Keratinocyte (primary cell): ENCODE data around the gene CCDC157. TPM values are rescaled to one million over a fixed set of nuclear protein-coding genes. Genes with fewer than 3 reads are reported as not detected.
"Not testable (repeated sequence)": the region's sequence is repeated elsewhere in the genome, so short reads cannot be mapped to it uniquely, and the experiment has no call there.

Experiments
- DNase-seq: peaks from one replicate; pipeline ENCODE4 v3.0.0-alpha.2; 2011; ENCODE audit warnings: low read depth, missing footprints, low spot score
- FAIRE-seq: peaks from 2 replicates; lab custom pipeline; 2011; peaks lifted over from hg19 to GRCh38; lab: Jason Lieb, UNC
- H2AFZ ChIP-seq: 2 replicates; pipeline ENCODE4 v1.6.0; 2012; ENCODE audit warnings: low read length, control low read depth, inconsistent platforms; ENCODE audit not compliant: control insufficient read depth
- H3K27ac ChIP-seq: 2 replicates; pipeline ENCODE4 v1.5.1; 2011; ENCODE audit warnings: low read length; ENCODE audit not compliant: control insufficient read depth, insufficient read depth
- H3K27me3 ChIP-seq: 3 replicates; pipeline ENCODE4 v1.6.0; 2011; ENCODE audit warnings: low read length; ENCODE audit not compliant: control insufficient read depth, insufficient read depth; ENCODE audit errors: extremely low read depth
- H3K36me3 ChIP-seq, 2 experiments: 2 replicates in 1 of 2; 3 replicates in 1 of 2; pipeline ENCODE4 v1.5.1; 2011; ENCODE audit warnings: low read length in 2 of 2, mild to moderate bottlenecking in 1 of 2; ENCODE audit not compliant: control insufficient read depth in 2 of 2, insufficient read depth in 2 of 2; ENCODE audit errors: extremely low read depth in 1 of 2
- H3K4me1 ChIP-seq: 3 replicates; pipeline ENCODE4 v1.5.1; 2011; ENCODE audit warnings: low read length; ENCODE audit not compliant: control insufficient read depth, insufficient read depth; ENCODE audit errors: extremely low read depth
- H3K4me2 ChIP-seq: 3 replicates; pipeline ENCODE4 v1.6.0; 2011; ENCODE audit warnings: low read depth, low read length; ENCODE audit not compliant: control insufficient read depth, insufficient read depth; ENCODE audit errors: extremely low read depth
- H3K4me3 ChIP-seq, 3 experiments: fragments of 200-600 bp in 1 of 3; sonication (generic) in 1 of 3; 2 replicates in 2 of 3; 3 replicates in 1 of 3; pipeline ENCODE4 v1.5.1; 2011 to 2016; ENCODE audit warnings: low read length in 3 of 3, mild to moderate bottlenecking in 3 of 3, control low read depth in 2 of 3, inconsistent platforms in 1 of 3, low read depth in 1 of 3, mixed read lengths in 1 of 3, mixed run types in 1 of 3, moderate library complexity in 1 of 3; ENCODE audit not compliant: control insufficient read depth in 2 of 3, insufficient read depth in 2 of 3; ENCODE audit errors: extremely low read depth in 1 of 3
- H3K79me2 ChIP-seq: 2 replicates; pipeline ENCODE4 v1.6.0; 2012; ENCODE audit warnings: low read length; ENCODE audit not compliant: control insufficient read depth, insufficient read depth
- H3K9ac ChIP-seq: 3 replicates; pipeline ENCODE4 v1.6.0; 2011; ENCODE audit warnings: low read length; ENCODE audit not compliant: control insufficient read depth, insufficient read depth; ENCODE audit errors: extremely low read depth
- H3K9me1 ChIP-seq: 3 replicates; pipeline ENCODE4 v1.6.0; 2011; ENCODE audit warnings: low read length; ENCODE audit not compliant: control insufficient read depth, insufficient read depth; ENCODE audit errors: extremely low read depth
- H3K9me3 ChIP-seq: 2 replicates; pipeline ENCODE4 v1.5.1; 2012; ENCODE audit warnings: low read depth, low read length; ENCODE audit not compliant: control insufficient read depth
- H4K20me1 ChIP-seq: 3 replicates; pipeline ENCODE4 v1.6.0; 2011; ENCODE audit warnings: low read length; ENCODE audit not compliant: control insufficient read depth, insufficient read depth; ENCODE audit errors: extremely low read depth
- CTCF ChIP-seq, 3 experiments: IDR thresholded peaks in 1 of 3; conservative IDR thresholded peaks in 1 of 3; optimal IDR thresholded peaks in 1 of 3; 2 replicates in 2 of 3; 3 replicates in 1 of 3; pipeline versions ENCODE3 to v1.5.1; 2011; ENCODE audit warnings: low read length in 3 of 3, mild to moderate bottlenecking in 3 of 3, moderate library complexity in 2 of 3, control low read depth in 1 of 3, inconsistent platforms in 1 of 3; ENCODE audit not compliant: insufficient read depth in 2 of 3; ENCODE audit errors: extremely low read depth in 1 of 3
- EZH2 ChIP-seq: IDR thresholded peaks from one replicate; pipeline ENCODE4 v1.6.1; 2012; ENCODE audit warnings: inconsistent platforms, mild to moderate bottlenecking, low read length, moderate library complexity
- dilution Hi-C: fragments of 300-500 bp; cut with MboI; formaldehyde crosslinking; loops from one replicate; pipeline ENCODE4 v1.7.0; 2020; ENCODE audit warnings: low sequenced_read_pairs; ENCODE audit not compliant: extremely low pct_ligation_motif_present
- polyA plus RNA-seq, 5 experiments: library from polyadenylated mRNA; depleted of rRNA in 3 of 5; stranded (reverse) in 3 of 5; stranded (forward) in 1 of 5; unstranded in 1 of 5; fragments of >200 nt; gene quantifications; 1 replicate in 1 of 5; 2 replicates in 3 of 5; 3 replicates in 1 of 5; pipeline versions ENCODE4 v1.2.1 to v1.2.3, GENCODE V29; 2011 to 2012; ENCODE audit warnings: missing spikeins in 2 of 5, low read depth in 1 of 5, low replicate concordance in 1 of 5

Gene CCDC157
- polyA plus RNA-seq, 1 donor (not counting 4 experiments of a cell fraction or from before 2014, with no cell fraction given), result 1.3 TPM

- Histone ChIP-seq H3K27ac (no peak overlapping the region), H3K4me2 (no peak overlapping the region), H3K36me3 (peaks cover 62 to 69% of the 10 kb centered on the region in 2 experiments), H3K9me3 (no peaks in the 10 kb centered on the region), H3K4me3 (no peak overlapping the region), H3K27me3 (no peaks in the 10 kb centered on the region), H3K4me1 (no peaks in the 10 kb centered on the region), H2AFZ (no peak overlapping the region), H3K9ac (no peak overlapping the region), H4K20me1 (no peaks in the 10 kb centered on the region), H3K9me1 (no peaks in the 10 kb centered on the region), H3K79me2 (no peaks in the 10 kb centered on the region)
- dilution Hi-C loops, result no loop called here
- TF ChIP-seq EZH2, result no peak
- no peak for TF ChIP-seq CTCF (optimal IDR thresholded peaks at IDR 0.05 in 1 of 3, IDR thresholded peaks at IDR 0.05 in 1 of 3, conservative IDR thresholded peaks at IDR 0.05 in 1 of 3; ENCODE audit: extremely low read depth in 1 of 3, insufficient read depth in 2 of 3, low read length in 3 of 3)
- no peak for DNase-seq
- no peak for FAIRE-seq
These were observed 19.4 kb upstream of the CCDC157 start for GRCh38 chr22:30337461-30337778.

DNA sequence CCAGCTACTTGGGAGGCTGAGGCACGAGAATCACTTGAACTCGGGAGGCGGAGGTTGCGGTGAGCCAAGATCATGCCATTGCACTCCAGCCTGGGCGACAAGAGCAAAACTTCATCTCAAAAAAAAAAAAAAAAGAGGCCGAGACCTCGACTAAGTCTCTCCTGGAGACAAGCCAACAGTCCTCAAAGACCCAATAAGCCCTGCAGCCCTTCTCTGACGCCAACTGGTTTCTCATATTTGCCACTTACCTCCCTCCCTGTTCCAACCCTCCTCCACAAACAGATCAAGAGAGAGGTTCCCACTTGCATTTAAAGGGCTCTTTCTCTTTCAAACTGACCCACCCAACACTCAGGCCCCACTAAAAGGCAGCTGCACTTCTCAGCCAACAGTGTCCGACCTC is 18.5 kb upstream of the CCDC157 start:
- FAIRE-seq, H3K4me1 ChIP-seq, H3K9me1 ChIP-seq, H2AFZ ChIP-seq, DNase-seq, H3K9ac ChIP-seq, dilution Hi-C loops, H3K4me3 ChIP-seq, H3K9me3 ChIP-seq, H4K20me1 ChIP-seq, H3K4me2 ChIP-seq, H3K27me3 ChIP-seq, H3K27ac ChIP-seq, H3K79me2 ChIP-seq: not testable (repeated sequence)
- peaks cover 66 to 69% of the 10 kb centered on the region in 2 experiments for H3K36me3 ChIP-seq

DNA sequence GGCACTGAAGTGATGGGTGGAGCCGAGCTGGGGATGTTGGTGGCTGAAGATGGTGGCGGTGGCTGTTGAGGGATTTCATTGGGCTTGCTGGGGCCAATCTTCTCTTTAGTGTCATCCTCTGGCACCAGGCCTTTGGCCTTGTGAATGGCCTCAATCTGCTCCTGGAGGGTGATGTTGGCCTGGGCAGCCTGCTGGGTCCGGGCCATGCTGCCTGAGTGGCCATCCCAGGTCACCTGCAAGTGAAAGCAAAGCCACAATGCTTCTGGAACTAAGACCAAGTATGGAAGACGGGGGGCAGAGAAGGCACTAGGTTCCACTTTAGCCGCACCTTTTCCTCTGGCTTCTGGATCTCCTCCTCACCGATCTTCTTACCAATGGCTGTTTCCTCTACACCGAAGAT is 18.0 kb upstream of the CCDC157 start:
- Histone ChIP-seq H3K27me3 (no peaks in the 10 kb centered on the region), H3K4me2 (no peak overlapping the region), H3K9me1 (no peaks in the 10 kb centered on the region), H3K9me3 (no peaks in the 10 kb centered on the region), H3K27ac (no peak overlapping the region), H4K20me1 (no peaks in the 10 kb centered on the region), H2AFZ (no peak overlapping the region), H3K79me2 (no peaks in the 10 kb centered on the region), H3K9ac (no peak overlapping the region), H3K36me3 (peaks cover 66 to 67% of the 10 kb centered on the region in 2 experiments), H3K4me3 (no peak overlapping the region), H3K4me1 (no peaks in the 10 kb centered on the region)
- FAIRE-seq (no peak), DNase-seq (no peak)
- no peak for TF ChIP-seq CTCF (optimal IDR thresholded peaks at IDR 0.05 in 1 of 3, IDR thresholded peaks at IDR 0.05 in 1 of 3, conservative IDR thresholded peaks at IDR 0.05 in 1 of 3; ENCODE audit: extremely low read depth in 1 of 3, insufficient read depth in 2 of 3, low read length in 3 of 3)
- no peak for TF ChIP-seq EZH2
- dilution Hi-C loops, result no loop called here
